T-helper 2 cell treated with Interferon-gamma antibody and Interleukin-4, amounts not matched to agents 5 μg/mL and 100 μg/mL, for 36 hours (primary cell): ENCODE results near the gene MAPK14.
A peak's percentile ranks its signal among the peaks of the same experiment; 100 is the strongest.

ENCODE experiments used
- DNase-seq: peaks from one replicate; pipeline ENCODE4 v3.0.0; 2021; ENCODE audit warnings: low spot score
- H3K27ac Mint-ChIP-seq: one replicate; pipeline ENCODE4 v1.8.0; 2021; ENCODE audit warnings: mild to moderate bottlenecking, mixed read lengths
- H3K27me3 Mint-ChIP-seq: one replicate; pipeline ENCODE4 v1.8.0; 2021; ENCODE audit warnings: low read depth, mixed read lengths
- H3K36me3 Mint-ChIP-seq: one replicate; pipeline ENCODE4 v1.8.0; 2021; ENCODE audit warnings: low read depth, mixed read lengths
- H3K4me1 Mint-ChIP-seq: one replicate; pipeline ENCODE4 v1.8.0; 2021; ENCODE audit warnings: low read depth, mixed read lengths
- H3K4me3 Mint-ChIP-seq: one replicate; pipeline ENCODE4 v1.8.0; 2022; ENCODE audit warnings: mild to moderate bottlenecking, moderate library complexity, mixed read lengths
- H3K9me3 Mint-ChIP-seq: one replicate; pipeline ENCODE4 v1.8.0; 2021; ENCODE audit warnings: mixed read lengths

Gene MAPK14

GRCh38 chr6:36141091-36141490, 113.5 kb downstream of the MAPK14 start:
- H3K4me1 Mint-ChIP-seq = peaks cover 17% of the 10 kb centered on the region
- H3K36me3 Mint-ChIP-seq = peaks cover 3% of the 10 kb centered on the region
- no peak for DNase-seq
- H3K4me3 Mint-ChIP-seq = no peak overlapping the region
- peak overlapping the region; percentile 47 for H3K27ac Mint-ChIP-seq
- H3K27me3 Mint-ChIP-seq = no peaks in the 10 kb centered on the region
- H3K9me3 Mint-ChIP-seq = no peaks in the 10 kb centered on the region

GRCh38 chr6:36141961-36142360, 114.4 kb downstream of the MAPK14 start:
- no peaks in the 10 kb centered on the region for H3K36me3 Mint-ChIP-seq
- no peak for DNase-seq
- peaks cover 22% of the 10 kb centered on the region for H3K4me1 Mint-ChIP-seq
- no peak overlapping the region for H3K4me3 Mint-ChIP-seq
- H3K27me3 Mint-ChIP-seq = no peaks in the 10 kb centered on the region
- peak overlapping the region; percentile 10 for H3K27ac Mint-ChIP-seq
- H3K9me3 Mint-ChIP-seq = no peaks in the 10 kb centered on the region

- Mint-ChIP-seq H3K9me3 (peaks cover 1% of the 10 kb centered on the region), H3K36me3 (peaks cover under 1% of the 10 kb centered on the region), H3K4me3 (no peak overlapping the region), H3K27ac (no peak overlapping the region), H3K27me3 (no peaks in the 10 kb centered on the region), H3K4me1 (peaks cover 32% of the 10 kb centered on the region)
- no peak for DNase-seq
Observed at GRCh38 chr6:36142971-36143838, 115.6 kb downstream of the MAPK14 start.

- peaks cover 6% of the 10 kb centered on the region for H3K36me3 Mint-ChIP-seq
- H3K27ac Mint-ChIP-seq = no peak overlapping the region
- H3K9me3 Mint-ChIP-seq = peaks cover 8% of the 10 kb centered on the region
- H3K4me3 Mint-ChIP-seq = no peak overlapping the region
- no peak for DNase-seq
- peaks cover 30% of the 10 kb centered on the region for H3K4me1 Mint-ChIP-seq
- no peaks in the 10 kb centered on the region for H3K27me3 Mint-ChIP-seq
Observed at GRCh38 chr6:36145495-36145894, 117.9 kb downstream of the MAPK14 start.

- peaks cover 6% of the 10 kb centered on the region for H3K36me3 Mint-ChIP-seq
- H3K27me3 Mint-ChIP-seq = no peaks in the 10 kb centered on the region
- peaks cover 8% of the 10 kb centered on the region for H3K9me3 Mint-ChIP-seq
- H3K4me1 Mint-ChIP-seq = peaks cover 22% of the 10 kb centered on the region
- no peak overlapping the region for H3K4me3 Mint-ChIP-seq
- H3K27ac Mint-ChIP-seq = peak overlapping the region; percentile 33
- DNase-seq = no peak
Observed at GRCh38 chr6:36147294-36147693, 119.7 kb downstream of the MAPK14 start.

GRCh38 chr6:36149476-36149875, 121.9 kb downstream of the MAPK14 start:
- no peak for DNase-seq
- peaks cover 10% of the 10 kb centered on the region for H3K9me3 Mint-ChIP-seq
- H3K4me1 Mint-ChIP-seq = peaks cover 21% of the 10 kb centered on the region
- H3K36me3 Mint-ChIP-seq = peaks cover 6% of the 10 kb centered on the region
- no peaks in the 10 kb centered on the region for H3K27me3 Mint-ChIP-seq
- H3K4me3 Mint-ChIP-seq = no peak overlapping the region
- no peak overlapping the region for H3K27ac Mint-ChIP-seq

- peak overlapping the region; percentile 41 for H3K4me3 Mint-ChIP-seq
- peaks cover 21% of the 10 kb centered on the region for H3K4me1 Mint-ChIP-seq
- peaks cover 16% of the 10 kb centered on the region for H3K9me3 Mint-ChIP-seq
- peaks cover 6% of the 10 kb centered on the region for H3K36me3 Mint-ChIP-seq
- no peak for DNase-seq
- H3K27ac Mint-ChIP-seq = no peak overlapping the region
- no peaks in the 10 kb centered on the region for H3K27me3 Mint-ChIP-seq
Observed at GRCh38 chr6:36150283-36150682, 122.7 kb downstream of the MAPK14 start.

- Mint-ChIP-seq H3K27me3 (no peaks in the 10 kb centered on the region), H3K4me1 (peaks cover 6% of the 10 kb centered on the region), H3K27ac (no peak overlapping the region), H3K9me3 (peaks cover 23% of the 10 kb centered on the region), H3K36me3 (peaks cover 4% of the 10 kb centered on the region), H3K4me3 (no peak overlapping the region)
- no peak for DNase-seq
Observed at GRCh38 chr6:36154286-36154685, 126.7 kb downstream of the MAPK14 start.

- no peak overlapping the region for H3K27ac Mint-ChIP-seq
- H3K27me3 Mint-ChIP-seq = no peaks in the 10 kb centered on the region
- no peak overlapping the region for H3K4me3 Mint-ChIP-seq
Observed at GRCh38 chr6:36155662-36156061, 128.1 kb downstream of the MAPK14 start.

GRCh38 chr6:36160147-36160760, 132.6 kb downstream of the MAPK14 start:
- Mint-ChIP-seq H3K9me3 (peaks cover 23% of the 10 kb centered on the region), H3K27ac (no peak overlapping the region), H3K4me3 (no peak overlapping the region), H3K27me3 (no peaks in the 10 kb centered on the region), H3K36me3 (peaks cover 7% of the 10 kb centered on the region), H3K4me1 (no peaks in the 10 kb centered on the region)
- no peak for DNase-seq

More at GRCh38 chr6:36155662-36156061, 128.1 kb downstream of the MAPK14 start:
- peaks cover 30% of the 10 kb centered on the region for H3K9me3 Mint-ChIP-seq
- peaks cover 7% of the 10 kb centered on the region for H3K36me3 Mint-ChIP-seq
- peaks cover under 1% of the 10 kb centered on the region for H3K4me1 Mint-ChIP-seq
- no peak for DNase-seq
